GM19397 (cell line): ENCODE data around the gene TNNT2.
A peak's percentile ranks its signal among the peaks of the same experiment; 100 is the strongest.

Experiments
- ATAC-seq: cut with Tn5 transposase; IDR thresholded peaks from one replicate; pipeline ENCODE4 v1.9.1; 2021; ENCODE audit warnings: mild to moderate bottlenecking, moderate library complexity; ENCODE audit not compliant: unreplicated experiment

TNNT2 gene

GRCh38 chr1:201404055-201404454 is 26.6 kb upstream of the TNNT2 start:
- ATAC-seq: no peak

GRCh38 chr1:201403359-201403758 is 25.9 kb upstream of the TNNT2 start:
- ATAC-seq: no peak

DNA sequence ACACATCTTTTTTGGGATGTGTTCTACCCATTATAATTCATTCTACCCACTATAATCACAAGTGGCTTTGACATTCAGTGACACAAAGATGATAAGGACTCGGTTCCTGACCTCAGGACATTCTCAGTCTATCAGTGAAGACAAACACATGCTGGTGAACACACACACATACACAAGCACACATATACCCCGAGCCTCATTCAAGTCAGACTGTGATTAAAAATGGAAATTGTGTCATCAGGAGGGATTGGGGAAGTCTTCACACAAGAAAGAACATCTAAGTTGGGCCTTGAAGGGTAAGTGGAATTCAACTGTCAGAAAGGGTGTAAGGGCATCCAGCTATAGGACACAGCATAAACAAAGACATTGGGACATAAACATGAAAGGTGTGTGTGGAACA is 24.2 kb upstream of the TNNT2 start:
- no peak for ATAC-seq

DNA sequence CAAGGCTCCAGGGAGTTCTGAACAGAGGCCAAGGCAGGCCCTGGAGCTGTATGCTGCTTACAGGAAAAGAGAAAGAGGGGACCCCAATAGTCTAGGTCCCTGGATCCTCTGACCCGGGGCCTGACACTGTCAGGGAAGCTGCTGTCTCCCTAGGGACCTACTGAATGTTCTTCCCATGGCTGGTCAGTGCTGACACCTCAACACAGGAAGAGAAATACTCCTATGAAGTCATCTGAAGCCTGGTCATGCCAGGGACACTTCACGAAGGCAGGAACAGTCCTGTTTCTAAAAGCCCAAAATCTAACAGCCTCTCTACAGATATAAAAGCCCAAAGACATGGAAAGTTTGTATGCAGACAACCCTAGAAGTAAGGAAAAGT is 23.4 kb upstream of the TNNT2 start:
- ATAC-seq: no peak

- no peak for ATAC-seq
Measured at GRCh38 chr1:201400212-201400851, 22.9 kb upstream of the TNNT2 start.

- no peak for ATAC-seq
Measured at GRCh38 chr1:201399352-201400126, 22.1 kb upstream of the TNNT2 start.

DNA sequence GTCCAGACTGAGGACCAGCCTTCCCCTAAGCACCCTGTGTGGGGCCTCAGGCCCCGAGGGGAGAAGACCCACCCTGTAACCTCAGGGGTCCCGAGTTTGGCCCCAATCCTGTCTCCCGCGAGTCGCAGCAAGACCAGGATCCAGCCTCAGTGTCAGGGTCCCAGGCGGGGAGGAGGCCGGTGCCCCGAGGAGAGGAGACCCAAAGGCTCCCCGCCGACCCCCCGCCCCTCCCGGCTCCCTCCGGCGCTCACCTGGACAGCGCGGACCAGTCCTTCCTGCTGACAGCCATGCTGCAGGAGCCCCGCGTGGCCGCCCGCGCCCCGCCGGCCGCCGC is 21.5 kb upstream of the TNNT2 start, which contains the start of gene LAD1:
Gene LAD1 (minus strand): TSS at position 307 of the 334 bp plus-strand sequence. CDS start 18 bp downstream, at position 289.
- ATAC-seq: no peak

- ATAC-seq: no peak
Measured at GRCh38 chr1:201397675-201398074, 20.2 kb upstream of the TNNT2 start.

DNA sequence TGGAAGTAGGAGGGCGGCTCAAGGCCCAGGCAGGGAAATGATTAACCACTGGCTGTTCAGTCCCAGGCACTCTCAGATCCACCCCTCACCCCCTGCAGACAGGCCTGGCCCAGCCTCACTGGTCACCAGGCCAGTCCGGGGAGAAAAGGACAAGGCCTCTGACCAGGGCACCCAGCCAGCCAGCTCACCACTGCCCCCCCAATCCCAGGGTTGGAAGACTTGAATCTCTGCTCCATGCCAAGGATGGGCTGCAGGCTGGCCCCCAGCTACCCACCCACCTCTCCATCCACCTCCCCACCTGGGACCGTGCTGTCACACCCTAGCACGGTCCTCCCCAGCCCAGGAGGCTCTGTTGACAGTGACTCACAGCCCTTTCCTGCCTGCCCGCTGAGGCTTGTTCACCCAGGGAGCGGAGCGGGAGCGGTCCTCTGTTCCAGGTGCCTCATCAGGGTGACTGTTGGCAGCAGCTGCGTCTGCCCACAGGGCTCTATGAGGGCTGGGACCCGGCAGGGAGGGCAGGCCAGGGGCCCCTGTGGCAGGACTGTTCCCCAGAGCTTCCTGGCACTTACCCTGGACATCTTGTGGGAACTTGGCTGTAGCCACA is 19.5 kb upstream of the TNNT2 start:
- no peak for ATAC-seq

DNA sequence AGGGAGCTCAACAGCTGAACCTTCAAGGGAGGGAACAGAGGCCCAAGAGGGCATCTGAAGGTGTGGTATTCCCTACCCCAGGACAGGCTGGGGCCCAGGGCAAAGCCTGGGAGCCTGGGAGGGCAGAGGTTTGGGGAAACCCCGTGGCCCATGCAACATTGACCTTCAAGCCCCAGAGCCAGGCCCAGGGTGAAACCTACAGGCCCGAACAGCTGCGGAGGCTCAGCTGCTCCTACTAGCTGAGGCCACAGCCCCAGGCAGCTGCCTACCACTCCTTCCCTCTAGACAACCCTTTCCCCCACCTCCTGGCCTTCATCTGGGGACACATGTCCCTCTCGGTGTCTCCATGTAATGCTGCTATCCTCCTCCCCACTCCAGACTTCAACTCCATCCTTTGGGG is 18.5 kb upstream of the TNNT2 start:
- no peak for ATAC-seq

DNA sequence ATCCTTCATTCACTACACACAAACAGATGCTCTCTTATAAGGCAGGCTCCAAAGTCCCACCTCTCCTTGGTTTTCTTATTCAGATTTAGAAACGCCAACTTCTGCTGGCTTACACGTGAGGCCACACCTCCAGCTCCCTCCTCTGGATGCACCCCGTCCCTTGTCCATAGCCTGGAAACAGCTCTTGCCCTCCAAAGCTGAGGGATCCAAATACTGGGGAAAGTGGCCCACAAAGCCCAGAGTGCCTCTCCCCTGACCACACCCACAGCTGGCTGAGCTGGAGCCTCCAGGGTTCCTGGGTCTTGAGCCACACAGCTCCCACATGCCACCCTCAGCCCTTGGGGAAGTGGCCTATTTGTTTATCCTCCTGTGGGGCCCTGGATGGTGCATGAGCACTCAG is 17.1 kb upstream of the TNNT2 start:
- ATAC-seq: no peak

DNA sequence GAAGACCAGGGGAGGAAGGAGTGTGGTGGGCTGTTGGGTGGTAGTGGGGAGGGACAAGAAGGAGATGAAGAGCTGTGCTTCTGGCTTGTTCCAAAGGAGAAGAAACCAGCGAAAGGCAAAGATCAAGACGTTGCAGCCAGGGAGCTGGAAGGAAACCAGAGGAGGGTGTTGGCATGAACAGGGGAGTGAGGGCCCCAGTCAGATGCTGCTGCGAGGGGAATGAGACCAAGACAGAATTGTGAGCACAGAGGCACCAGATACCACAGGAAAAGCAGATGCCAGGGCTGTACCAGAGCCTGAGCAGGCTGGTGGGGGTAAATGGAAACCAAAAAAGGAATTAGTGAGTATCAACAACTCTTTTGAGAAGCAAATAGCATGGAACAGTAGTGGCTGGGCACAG is 15.6 kb upstream of the TNNT2 start:
- ATAC-seq: no peak

DNA sequence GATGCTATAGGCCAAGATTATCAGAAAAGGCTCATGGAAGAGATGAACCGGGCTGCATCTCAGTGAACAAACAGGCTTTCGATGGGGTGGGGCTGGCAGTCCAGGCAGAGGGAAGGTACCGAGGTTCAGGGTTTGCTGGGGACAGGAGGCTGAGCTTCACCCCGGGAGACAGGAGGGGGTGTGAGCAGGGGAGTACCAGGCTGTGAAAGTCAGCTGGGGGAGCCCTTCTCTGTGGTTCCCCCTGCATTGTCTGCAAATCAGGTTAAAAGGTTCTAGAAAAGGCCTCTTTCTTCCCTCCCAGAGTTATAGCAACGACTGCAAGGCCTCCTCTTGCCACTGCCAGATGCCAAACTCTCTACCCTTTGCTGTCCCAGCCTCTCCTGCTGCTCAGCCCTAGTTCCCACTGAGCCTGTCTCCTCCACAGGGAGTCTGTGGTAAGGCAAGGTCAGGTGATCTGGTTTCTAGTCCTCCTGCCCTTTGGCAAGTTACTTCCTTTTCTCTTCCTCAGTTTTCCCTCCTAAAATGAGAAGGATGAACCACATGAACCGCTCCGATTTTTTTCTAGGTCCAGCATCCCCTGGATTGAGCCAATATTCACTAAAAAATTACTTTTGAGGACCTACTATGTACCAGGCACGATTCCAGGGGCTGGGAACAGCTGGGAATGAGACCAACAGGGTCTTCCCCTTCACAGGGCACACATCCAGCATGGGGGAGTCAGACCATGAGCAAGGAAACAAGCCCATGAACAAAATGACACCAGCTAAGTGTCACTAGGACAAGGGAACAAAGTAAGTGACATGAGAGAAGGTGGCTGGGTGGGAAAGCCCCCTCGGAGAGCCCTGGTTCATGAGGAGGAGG is 14.4 kb upstream of the TNNT2 start:
- no peak for ATAC-seq

GRCh38 chr1:201391225-201391624 is 13.7 kb upstream of the TNNT2 start:
- ATAC-seq: no peak

GRCh38 chr1:201389051-201389450 is 11.6 kb upstream of the TNNT2 start:
- ATAC-seq: no peak

- no peak for ATAC-seq
Measured at GRCh38 chr1:201386208-201386607, 8.7 kb upstream of the TNNT2 start.

- peak; percentile 74 for ATAC-seq
Measured at GRCh38 chr1:201385299-201385891, 7.9 kb upstream of the TNNT2 start.

- no peak for ATAC-seq
Measured at GRCh38 chr1:201384406-201384782, 6.9 kb upstream of the TNNT2 start.

- no peak for ATAC-seq
Measured at GRCh38 chr1:201383647-201384405, 6.3 kb upstream of the TNNT2 start.

GRCh38 chr1:201381130-201381529 is 3.6 kb upstream of the TNNT2 start:
- ATAC-seq: no peak
